ENCODE measurements around the gene TSSK2. TPM values are rescaled to one million over a fixed set of nuclear protein-coding genes. Genes with fewer than 3 reads are reported as not detected.

TSSK2 gene
- total RNA-seq, 1 donor from 2014 or later: not detected

- TF ChIP-seq, protein P1, sequence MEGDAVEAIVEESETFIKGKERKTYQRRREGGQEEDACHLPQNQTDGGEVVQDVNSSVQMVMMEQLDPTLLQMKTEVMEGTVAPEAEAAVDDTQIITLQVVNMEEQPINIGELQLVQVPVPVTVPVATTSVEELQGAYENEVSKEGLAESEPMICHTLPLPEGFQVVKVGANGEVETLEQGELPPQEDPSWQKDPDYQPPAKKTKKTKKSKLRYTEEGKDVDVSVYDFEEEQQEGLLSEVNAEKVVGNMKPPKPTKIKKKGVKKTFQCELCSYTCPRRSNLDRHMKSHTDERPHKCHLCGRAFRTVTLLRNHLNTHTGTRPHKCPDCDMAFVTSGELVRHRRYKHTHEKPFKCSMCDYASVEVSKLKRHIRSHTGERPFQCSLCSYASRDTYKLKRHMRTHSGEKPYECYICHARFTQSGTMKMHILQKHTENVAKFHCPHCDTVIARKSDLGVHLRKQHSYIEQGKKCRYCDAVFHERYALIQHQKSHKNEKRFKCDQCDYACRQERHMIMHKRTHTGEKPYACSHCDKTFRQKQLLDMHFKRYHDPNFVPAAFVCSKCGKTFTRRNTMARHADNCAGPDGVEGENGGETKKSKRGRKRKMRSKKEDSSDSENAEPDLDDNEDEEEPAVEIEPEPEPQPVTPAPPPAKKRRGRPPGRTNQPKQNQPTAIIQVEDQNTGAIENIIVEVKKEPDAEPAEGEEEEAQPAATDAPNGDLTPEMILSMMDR (IDR thresholded peaks at IDR 0.05; ENCODE audit: insufficient read depth, low read length, severe bottlenecking): no peak
- FAIRE-seq: no peak
- peaks cover 46% of the 10 kb centered on the region for H3K36me3 ChIP-seq (ENCODE audit: control insufficient read depth, insufficient read depth, low read length)
Measured at GRCh38 chr22:19136915-19137314, 5.8 kb downstream of the TSSK2 start.

GRCh38 chr22:19137384-19138216 is 6.5 kb downstream of the TSSK2 start:
- DNase-seq (ENCODE audit: low read depth) (no peak), FAIRE-seq (no peak)
- H3K36me3 ChIP-seq (ENCODE audit: control insufficient read depth, insufficient read depth, low read length): peaks cover 51% of the 10 kb centered on the region
- H3K27me3 ChIP-seq (ENCODE audit: control insufficient read depth, insufficient read depth, low read length): no peaks in the 10 kb centered on the region
- TF ChIP-seq, protein P1 (IDR thresholded peaks at IDR 0.05; ENCODE audit: insufficient read depth, low read length, severe bottlenecking): no peak
- no peak overlapping the region for H3K4me3 ChIP-seq (ENCODE audit: low read depth, low read length)

More at GRCh38 chr22:19136915-19137314, 5.8 kb downstream of the TSSK2 start:
- no peak for DNase-seq (ENCODE audit: low read depth)
- H3K4me3 ChIP-seq (ENCODE audit: low read depth, low read length): no peak overlapping the region
- H3K27me3 ChIP-seq (ENCODE audit: control insufficient read depth, insufficient read depth, low read length): no peaks in the 10 kb centered on the region

- FAIRE-seq: no peak
- no peak overlapping the region for H3K4me3 ChIP-seq (ENCODE audit: low read depth, low read length)
- H3K27me3 ChIP-seq (ENCODE audit: control insufficient read depth, insufficient read depth, low read length): no peaks in the 10 kb centered on the region
- no peak for DNase-seq (ENCODE audit: low read depth)
- H3K36me3 ChIP-seq (ENCODE audit: control insufficient read depth, insufficient read depth, low read length): peaks cover 52% of the 10 kb centered on the region
- TF ChIP-seq, protein P1 (IDR thresholded peaks at IDR 0.05; ENCODE audit: insufficient read depth, low read length, severe bottlenecking): no peak
Measured at GRCh38 chr22:19138217-19139000, 7.3 kb downstream of the TSSK2 start.

DNA sequence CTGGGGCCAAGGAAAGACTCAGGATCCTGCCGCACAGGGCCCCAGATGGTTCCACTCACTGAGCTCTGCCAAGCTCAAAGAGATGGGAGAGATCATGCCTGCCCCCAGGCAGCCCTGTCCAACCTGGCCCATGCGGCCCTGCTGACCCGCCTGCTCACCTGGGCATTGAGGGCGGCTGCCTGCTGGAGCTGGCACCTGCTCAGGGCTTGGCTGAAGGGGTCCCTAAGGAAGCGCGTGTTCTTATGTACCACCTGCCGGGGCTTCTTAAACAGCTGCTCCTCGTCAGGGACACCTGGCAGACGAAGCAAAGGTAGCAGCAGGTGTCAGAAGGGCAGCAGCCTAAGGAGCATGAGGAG is 7.9 kb downstream of the TSSK2 start:
- Histone ChIP-seq H3K27me3 (ENCODE audit: control insufficient read depth, insufficient read depth, low read length) (no peaks in the 10 kb centered on the region), H3K36me3 (ENCODE audit: control insufficient read depth, insufficient read depth, low read length) (peaks cover 52% of the 10 kb centered on the region), H3K4me3 (ENCODE audit: low read depth, low read length) (no peak overlapping the region)
- DNase-seq (ENCODE audit: low read depth): no peak
- TF ChIP-seq, protein P1 (IDR thresholded peaks at IDR 0.05; ENCODE audit: insufficient read depth, low read length, severe bottlenecking): no peak
- FAIRE-seq: no peak

DNA sequence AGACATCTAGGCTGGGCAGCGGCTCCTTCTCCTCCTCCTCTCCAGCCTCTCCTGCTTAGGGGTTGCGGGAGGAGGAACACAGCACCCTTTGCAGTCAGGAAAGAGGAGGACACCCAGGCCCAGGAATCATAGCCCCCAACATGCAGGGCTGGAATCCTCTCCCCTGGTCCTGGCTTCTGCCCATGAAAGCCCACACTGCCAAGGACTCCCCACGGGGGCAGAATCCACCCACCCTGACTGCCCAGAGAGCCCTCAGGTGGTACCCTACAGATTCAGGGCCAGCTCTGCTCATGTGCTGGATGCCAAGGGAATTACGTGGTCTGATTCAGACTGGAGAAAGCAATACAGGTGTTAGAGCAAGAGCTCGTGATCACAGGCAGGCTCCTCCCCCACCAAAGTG is 8.9 kb downstream of the TSSK2 start:
- Histone ChIP-seq H3K4me3 (ENCODE audit: low read depth, low read length) (no peak overlapping the region), H3K27me3 (ENCODE audit: control insufficient read depth, insufficient read depth, low read length) (no peaks in the 10 kb centered on the region), H3K36me3 (ENCODE audit: control insufficient read depth, insufficient read depth, low read length) (peaks cover 44% of the 10 kb centered on the region)
- TF ChIP-seq, protein P1 (IDR thresholded peaks at IDR 0.05; ENCODE audit: insufficient read depth, low read length, severe bottlenecking): no peak
- FAIRE-seq: no peak
- no peak for DNase-seq (ENCODE audit: low read depth)
